H1 (cell line): ENCODE results near the gene UBE4A. TPM values are rescaled to one million over a fixed set of nuclear protein-coding genes. Genes with fewer than 3 reads are reported as not detected.
A peak's percentile ranks its signal among the peaks of the same experiment; 100 is the strongest.

Source experiments
- CTCF ChIA-PET: fragments of 300-600 bp; sonication (Branson Sonifier 250); formaldehyde crosslinking; loops from one replicate; lab custom pipeline; 2021; ENCODE audit not compliant: partially characterized antibody; lab: Charles Lee
- POLR2A ChIA-PET: fragments of 300-600 bp; sonication (Branson Sonifier 250); formaldehyde crosslinking; loops from one replicate; lab custom pipeline; 2021; ENCODE audit warnings: inconsistent platforms; ENCODE audit not compliant: partially characterized antibody; lab: Charles Lee
- DNase-seq, 2 experiments: peaks; one replicate each; pipeline versions ENCODE4 v3.0.0 to v3.0.0-alpha.2; 2010 to 2022; ENCODE audit warnings: low spot score in 2 of 2, low read depth in 1 of 2, mixed read lengths in 1 of 2
- FAIRE-seq: peaks from 2 replicates; lab custom pipeline; 2011; peaks lifted over from hg19 to GRCh38; lab: Jason Lieb, UNC
- H2AFZ ChIP-seq: 2 replicates; pipeline ENCODE4 v1.8.1; 2012; ENCODE audit warnings: low read length, inconsistent platforms
- H2AK5ac ChIP-seq: 2 replicates; pipeline ENCODE4 v1.6.1; 2013; ENCODE audit warnings: low read depth, low read length
- H2BK120ac ChIP-seq: replicated peaks from 2 replicates; pipeline ENCODE3; 2013; ENCODE audit warnings: low read depth, low read length, inconsistent platforms
- H2BK12ac ChIP-seq: 2 replicates; pipeline ENCODE4 v1.6.1; 2013; ENCODE audit warnings: low read depth, low read length
- H2BK15ac ChIP-seq: 2 replicates; pipeline ENCODE4 v1.6.1; 2013; ENCODE audit warnings: low read length
- H2BK20ac ChIP-seq: 2 replicates; pipeline ENCODE4 v1.6.1; 2013; ENCODE audit warnings: low read length
- H2BK5ac ChIP-seq: 2 replicates; pipeline ENCODE4 v1.6.1; 2013; ENCODE audit warnings: low read depth, low read length
- H3K14ac ChIP-seq: 2 replicates; pipeline ENCODE4 v1.6.1; 2013; ENCODE audit warnings: inconsistent platforms; ENCODE audit not compliant: insufficient read length
- H3K18ac ChIP-seq: 2 replicates; pipeline ENCODE4 v1.6.1; 2013; ENCODE audit warnings: low read length; ENCODE audit errors: extremely low read depth
- H3K23ac ChIP-seq: 2 replicates; pipeline ENCODE4 v1.6.1; 2013; ENCODE audit warnings: inconsistent platforms; ENCODE audit not compliant: insufficient read length
- H3K23me2 ChIP-seq: 2 replicates; pipeline ENCODE4 v1.6.1; 2013; ENCODE audit warnings: low read depth, low read length
- H3K27ac ChIP-seq: 2 replicates; pipeline ENCODE4 v1.6.1; 2011; ENCODE audit warnings: low read depth, low read length, inconsistent platforms
- H3K27me3 ChIP-seq, 4 experiments: replicated peaks in 1 of 4; 1 replicate in 1 of 4; 2 replicates in 3 of 4; pipeline versions ENCODE4 v1.6.1 to v1.8.1; 2011 to 2013; ENCODE audit warnings: low read length in 3 of 4, mild to moderate bottlenecking in 3 of 4, inconsistent platforms in 2 of 4, mixed read lengths in 2 of 4, moderate library complexity in 1 of 4; ENCODE audit not compliant: control insufficient read depth in 3 of 4, insufficient read depth in 3 of 4; ENCODE audit errors: extremely low read depth in 1 of 4
- H3K36me3 ChIP-seq, 4 experiments: 2 replicates each; pipeline versions ENCODE4 v1.6.1 to v1.8.1; 2011 to 2013; ENCODE audit warnings: mild to moderate bottlenecking in 4 of 4, low read length in 3 of 4, moderate library complexity in 2 of 4, control low read depth in 1 of 4, inconsistent platforms in 1 of 4; ENCODE audit not compliant: insufficient read depth in 4 of 4, control insufficient read depth in 2 of 4
- H3K4ac ChIP-seq: replicated peaks from 2 replicates; pipeline ENCODE3; 2013; ENCODE audit warnings: low read length, low read depth, mixed read lengths, inconsistent platforms; ENCODE audit not compliant: insufficient read length
- H3K4me1 ChIP-seq, 4 experiments: replicated peaks in 1 of 4; 1 replicate in 1 of 4; 2 replicates in 3 of 4; pipeline versions ENCODE4 v1.6.1 to v1.8.1; 2011 to 2013; ENCODE audit warnings: low read length in 3 of 4, inconsistent platforms in 2 of 4, mixed read lengths in 1 of 4; ENCODE audit not compliant: insufficient read depth in 4 of 4, control insufficient read depth in 3 of 4
- H3K4me2 ChIP-seq, 2 experiments: 2 replicates each; pipeline versions ENCODE4 v1.6.1 to v1.8.1; 2011 to 2013; ENCODE audit warnings: low read depth in 2 of 2, low read length in 2 of 2, control low read depth in 1 of 2, inconsistent platforms in 1 of 2, mild to moderate bottlenecking in 1 of 2; ENCODE audit not compliant: insufficient read depth in 1 of 2
- H3K4me3 ChIP-seq, 4 experiments: fragments of 200-600, 300-600 bp in 1 of 4; sonication (generic), shearing (Covaris generic), sonication (Bioruptor Twin) in 1 of 4; 2 replicates each; pipeline versions ENCODE4 v1.5.1 to v1.8.1; 2011 to 2016; ENCODE audit warnings: low read length in 4 of 4, low read depth in 3 of 4, control low read depth in 2 of 4, inconsistent platforms in 2 of 4, mild to moderate bottlenecking in 2 of 4, mixed read lengths in 1 of 4, moderate library complexity in 1 of 4; ENCODE audit not compliant: insufficient read depth in 2 of 4; ENCODE audit errors: extremely low read depth in 1 of 4
- H3K56ac ChIP-seq: replicated peaks from 2 replicates; pipeline ENCODE3; 2013; ENCODE audit warnings: low read depth, mild to moderate bottlenecking, mixed read lengths, low read length, inconsistent platforms; ENCODE audit not compliant: insufficient read length
- H3K79me1 ChIP-seq: 2 replicates; pipeline ENCODE4 v1.6.1; 2013; ENCODE audit warnings: low read depth, low read length, control low read depth
- H3K79me2 ChIP-seq, 2 experiments: 2 replicates each; pipeline versions ENCODE4 v1.6.1 to v1.8.1; 2012 to 2013; ENCODE audit warnings: low read length in 2 of 2, mild to moderate bottlenecking in 2 of 2, inconsistent platforms in 1 of 2; ENCODE audit not compliant: insufficient read depth in 2 of 2, control insufficient read depth in 1 of 2
- H3K9ac ChIP-seq, 4 experiments: replicated peaks in 1 of 4; 1 replicate in 1 of 4; 2 replicates in 3 of 4; pipeline versions ENCODE4 v1.6.1 to v1.8.1; 2011 to 2013; ENCODE audit warnings: low read depth in 3 of 4, low read length in 3 of 4, control low read depth in 2 of 4, mild to moderate bottlenecking in 2 of 4, moderate library complexity in 2 of 4, inconsistent platforms in 1 of 4; ENCODE audit errors: extremely low read depth in 1 of 4
- H3K9me3 ChIP-seq, 2 experiments: 2 replicates each; pipeline versions ENCODE4 v1.6.1 to v1.8.1; 2012 to 2013; ENCODE audit warnings: mild to moderate bottlenecking in 2 of 2, moderate library complexity in 2 of 2, control low read depth in 1 of 2, inconsistent platforms in 1 of 2, low read depth in 1 of 2, low read length in 1 of 2, mixed read lengths in 1 of 2; ENCODE audit not compliant: insufficient read depth in 2 of 2
- H4K20me1 ChIP-seq, 2 experiments: replicated peaks in 1 of 2; 2 replicates each; pipeline versions ENCODE3 to v1.8.1; 2011 to 2013; ENCODE audit warnings: inconsistent platforms in 2 of 2, low read length in 2 of 2, mild to moderate bottlenecking in 1 of 2; ENCODE audit not compliant: insufficient read depth in 2 of 2, control insufficient read depth in 1 of 2
- H4K5ac ChIP-seq: 2 replicates; pipeline ENCODE4 v1.6.1; 2013; ENCODE audit warnings: low read length, low read depth, mixed read lengths, inconsistent platforms; ENCODE audit not compliant: insufficient read length
- H4K8ac ChIP-seq: 2 replicates; pipeline ENCODE4 v1.8.0; 2013; ENCODE audit warnings: mild to moderate bottlenecking, moderate library complexity, low read length, inconsistent platforms; ENCODE audit not compliant: insufficient read depth; ENCODE audit errors: extremely low read depth
- H4K91ac ChIP-seq: replicated peaks from 2 replicates; pipeline ENCODE3; 2013; ENCODE audit warnings: low read length, mixed read lengths, inconsistent platforms; ENCODE audit not compliant: insufficient read length
- CREB1 ChIP-seq: IDR thresholded peaks from 2 replicates; pipeline ENCODE4 v1.6.1; 2012; ENCODE audit warnings: inconsistent platforms
- FOSL1 ChIP-seq: IDR thresholded peaks from 2 replicates; pipeline ENCODE4 v1.6.1; 2011; ENCODE audit warnings: mild to moderate bottlenecking, low read depth, low read length, moderate library complexity; ENCODE audit not compliant: insufficient read depth
- GTF2F1 ChIP-seq: IDR thresholded peaks from 2 replicates; pipeline ENCODE4 v1.6.1; 2012; ENCODE audit warnings: low read depth, low read length, improper control_type of control experiment, borderline replicate concordance
- POLR2A ChIP-seq, 2 experiments: IDR thresholded peaks; 1 replicate in 1 of 2; 2 replicates in 1 of 2; pipeline ENCODE4 v1.6.1; 2011; ENCODE audit warnings: low read depth in 2 of 2, low read length in 2 of 2, mild to moderate bottlenecking in 2 of 2; ENCODE audit errors: control extremely low read depth in 1 of 2
- POLR2AphosphoS5 ChIP-seq: IDR thresholded peaks from 2 replicates; pipeline ENCODE4 v1.6.1; 2011; ENCODE audit warnings: low read depth, low read length
- RAD21 ChIP-seq, 2 experiments: IDR thresholded peaks in 1 of 2; conservative IDR thresholded peaks in 1 of 2; 2 replicates each; pipeline ENCODE4 v1.6.1; 2011; ENCODE audit warnings: low read depth in 2 of 2, low read length in 2 of 2, improper control_type of control experiment in 1 of 2, inconsistent platforms in 1 of 2, mild to moderate bottlenecking in 1 of 2, moderate library complexity in 1 of 2
- RXRA ChIP-seq: IDR thresholded peaks from 2 replicates; pipeline ENCODE4 v1.6.1; 2011; ENCODE audit warnings: low read depth, mild to moderate bottlenecking, low read length, moderate library complexity; ENCODE audit not compliant: insufficient read depth
- SIN3A ChIP-seq, 2 experiments: IDR thresholded peaks in 1 of 2; conservative IDR thresholded peaks in 1 of 2; 2 replicates each; pipeline ENCODE4 v1.6.1; 2011 to 2012; ENCODE audit warnings: low read length in 2 of 2, improper control_type of control experiment in 1 of 2, low read depth in 1 of 2, mild to moderate bottlenecking in 1 of 2
- WGBS, 2 experiments: shearing (Covaris generic) in 1 of 2; methylation state at CpG; one replicate each; pipeline versions ENCODE4 v1.1.6 to v1.1.7; 2013 to 2015; ENCODE audit warnings: low lambda C conversion rate in 2 of 2, mixed read lengths in 2 of 2, inconsistent platforms in 1 of 2, low coverage in 1 of 2, missing lambda C conversion rate in 1 of 2; ENCODE audit not compliant: insufficient replicate concordance in 2 of 2, insufficient coverage in 1 of 2, insufficient read length in 1 of 2; ENCODE audit errors: extremely low coverage in 1 of 2, missing lambda C conversion rate in 1 of 2; 5-methylcytosine and 5-hydroxymethylcytosine counted together
- polyA plus RNA-seq, 7 experiments: library from polyadenylated mRNA; depleted of rRNA in 3 of 7; stranded (reverse) in 5 of 7; unstranded in 2 of 7; fragments of >200 nt in 5 of 7; fragments of 200-250 nt in 2 of 7; gene quantifications; 1 replicate in 5 of 7; 2 replicates in 1 of 7; 4 replicates in 1 of 7; pipeline versions ENCODE4 v1.2.1 to v1.2.3, GENCODE V29; 2011 to 2013; ENCODE audit warnings: missing spikeins in 2 of 7, mixed read lengths in 2 of 7
- total RNA-seq: library from RNA; stranded (reverse); fragmentation: NEBNext Ultra II Directional; extraction: Animal tissue kit (Norgen Biotek cat#: 25700); gene quantifications from 2 replicates; pipeline ENCODE4 v1.2.1, GENCODE V29; 2021

UBE4A gene
- total and polyA plus RNA-seq, 2 of the 8 experiments (the other 6 are each of a cell fraction or from before 2014, with no cell fraction given): 11.3 to 34.5 TPM

GRCh38 chr11:118438314-118438931 lies 79.0 kb downstream of the UBE4A start:
- WGBS, 2 experiments: 19% methylated on average over 14 of the region's 14 CpGs; no CpG with 5 or more reads in 1 of the 2 experiments
- Histone ChIP-seq H3K4me3 (peak overlapping the region; percentile 68 to 91 (median 80)), H3K23ac (no peak overlapping the region), H3K27me3 (no peaks in the 10 kb centered on the region), H4K91ac (no peak overlapping the region), H3K56ac (no peak overlapping the region), H2BK12ac (no peak overlapping the region), H2BK5ac (no peak overlapping the region), H2AK5ac (no peak overlapping the region), H3K18ac (no peak overlapping the region), H2BK20ac (no peak overlapping the region), H2BK15ac (no peak overlapping the region), H3K23me2 (peaks cover 23% of the 10 kb centered on the region), H3K4me1 (peaks cover 0 to 18% (median 7%) of the 10 kb centered on the region in 4 experiments; a peak in 6 of 7 replicates), H3K4me2 (peak overlapping the region; percentile 84 to 85), H3K9me3 (no peaks in the 10 kb centered on the region), H3K14ac (no peak overlapping the region), H3K79me1 (no peaks in the 10 kb centered on the region; the same call in 1 of the 2 replicates), H4K5ac (no peak overlapping the region), H3K27ac (no peak overlapping the region), H2BK120ac (no peak overlapping the region), H3K4ac (no peak overlapping the region), H3K36me3 (peaks cover 0 to 3% (median 0%) of the 10 kb centered on the region in 4 experiments; a peak in 1 of 8 replicates), H4K20me1 (peaks cover 34 to 36% of the 10 kb centered on the region in 2 experiments), H4K8ac (no peak overlapping the region), H3K79me2 (peaks cover 29 to 69% of the 10 kb centered on the region in 2 experiments), H3K9ac (peak overlapping the region in 1 of 4 experiments; percentile 17; a peak in 1 of 7 replicates), H2AFZ (no peak overlapping the region)
- DNase-seq (no peak), FAIRE-seq (no peak)
- TF ChIP-seq SIN3A (conservative IDR thresholded peaks at IDR 0.05 in 1 of 2, IDR thresholded peaks at IDR 0.05 in 1 of 2; ENCODE audit: low read depth in 1 of 2, low read length in 2 of 2) (peak; percentile 52 to 91; a peak in 3 of 4 replicates), GTF2F1 (no peak), CREB1 (no peak), FOSL1 (no peak), POLR2AphosphoS5 (no peak), POLR2A (IDR thresholded peaks at IDR 0.05; ENCODE audit: control extremely low read depth in 1 of 2, low read depth in 2 of 2, low read length in 2 of 2) (0 out of 3 replicates have a peak, but pooled peaks of 1 of the 2 experiments have one; percentile 23), RXRA (no peak), RAD21 (IDR thresholded peaks at IDR 0.05 in 1 of 2, conservative IDR thresholded peaks at IDR 0.05 in 1 of 2; ENCODE audit: low read depth in 2 of 2, low read length in 2 of 2) (no peak)
- ChIA-PET CTCF (interaction anchor here (0.9 to 1.6 kb wide), 2 partner anchors 25 to 50 kb away, joined by 3 read pairs; no protein-coding TSS in a partner anchor), POLR2A (interaction anchor here (0.5 to 1.8 kb wide), 5 partner anchors 8 to 38 kb away, joined by 3 to 10 read pairs (median 4); partner anchors contain the start of gene ATP5MG)
